Neural progenitor cell (in vitro differentiated cells): Measurements from ENCODE around the gene AUTS2.

Experiments used
- EZH2 ChIP-seq: fragments of 200-600 bp; sonication (generic); IDR thresholded peaks from 2 replicates; pipeline ENCODE4 v1.6.1; 2017; ENCODE audit warnings: antibody characterized with exemption, mild to moderate bottlenecking, moderate library complexity
- TF ChIP-seq, protein P1 (sequence below): fragments of 200-600 bp; sonication (generic); IDR thresholded peaks from 2 replicates; pipeline ENCODE4 v1.5.1; 2017; ENCODE audit warnings: antibody characterized with exemption, mild to moderate bottlenecking

DNA sequence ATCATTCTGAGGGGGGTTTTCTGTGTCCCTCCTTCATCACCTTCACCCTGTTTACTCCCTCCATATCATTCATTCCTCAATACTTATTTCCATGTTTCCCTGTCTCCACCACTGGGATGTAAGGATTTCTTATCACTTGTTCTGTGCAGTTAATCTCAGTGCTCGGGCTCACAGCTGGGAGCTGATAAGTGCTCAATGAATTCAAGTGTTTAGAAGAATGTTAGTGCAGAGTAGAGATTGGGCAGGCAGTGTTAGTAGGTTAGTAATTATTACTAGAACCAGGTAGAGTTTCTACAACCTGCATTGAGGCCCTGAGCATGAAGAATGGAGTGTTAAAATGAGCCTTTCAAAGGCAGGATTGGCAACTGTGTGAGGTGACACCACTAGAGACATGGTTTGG is 458.1 kb downstream of the AUTS2 start:
- TF ChIP-seq, protein P1, sequence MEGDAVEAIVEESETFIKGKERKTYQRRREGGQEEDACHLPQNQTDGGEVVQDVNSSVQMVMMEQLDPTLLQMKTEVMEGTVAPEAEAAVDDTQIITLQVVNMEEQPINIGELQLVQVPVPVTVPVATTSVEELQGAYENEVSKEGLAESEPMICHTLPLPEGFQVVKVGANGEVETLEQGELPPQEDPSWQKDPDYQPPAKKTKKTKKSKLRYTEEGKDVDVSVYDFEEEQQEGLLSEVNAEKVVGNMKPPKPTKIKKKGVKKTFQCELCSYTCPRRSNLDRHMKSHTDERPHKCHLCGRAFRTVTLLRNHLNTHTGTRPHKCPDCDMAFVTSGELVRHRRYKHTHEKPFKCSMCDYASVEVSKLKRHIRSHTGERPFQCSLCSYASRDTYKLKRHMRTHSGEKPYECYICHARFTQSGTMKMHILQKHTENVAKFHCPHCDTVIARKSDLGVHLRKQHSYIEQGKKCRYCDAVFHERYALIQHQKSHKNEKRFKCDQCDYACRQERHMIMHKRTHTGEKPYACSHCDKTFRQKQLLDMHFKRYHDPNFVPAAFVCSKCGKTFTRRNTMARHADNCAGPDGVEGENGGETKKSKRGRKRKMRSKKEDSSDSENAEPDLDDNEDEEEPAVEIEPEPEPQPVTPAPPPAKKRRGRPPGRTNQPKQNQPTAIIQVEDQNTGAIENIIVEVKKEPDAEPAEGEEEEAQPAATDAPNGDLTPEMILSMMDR = no peak
- TF ChIP-seq EZH2 = no peak
